HG02943 (cell line): ENCODE results near the gene SLC9A3.

Source experiments
- ATAC-seq: cut with Tn5 transposase; IDR thresholded peaks from one replicate; pipeline ENCODE4 v1.9.1; 2021; ENCODE audit warnings: mild to moderate bottlenecking, low read depth, moderate library complexity; ENCODE audit not compliant: unreplicated experiment

SLC9A3 gene

GRCh38 chr5:539469-540070 lies 15.3 kb upstream of the SLC9A3 start:
- no peak for ATAC-seq

DNA sequence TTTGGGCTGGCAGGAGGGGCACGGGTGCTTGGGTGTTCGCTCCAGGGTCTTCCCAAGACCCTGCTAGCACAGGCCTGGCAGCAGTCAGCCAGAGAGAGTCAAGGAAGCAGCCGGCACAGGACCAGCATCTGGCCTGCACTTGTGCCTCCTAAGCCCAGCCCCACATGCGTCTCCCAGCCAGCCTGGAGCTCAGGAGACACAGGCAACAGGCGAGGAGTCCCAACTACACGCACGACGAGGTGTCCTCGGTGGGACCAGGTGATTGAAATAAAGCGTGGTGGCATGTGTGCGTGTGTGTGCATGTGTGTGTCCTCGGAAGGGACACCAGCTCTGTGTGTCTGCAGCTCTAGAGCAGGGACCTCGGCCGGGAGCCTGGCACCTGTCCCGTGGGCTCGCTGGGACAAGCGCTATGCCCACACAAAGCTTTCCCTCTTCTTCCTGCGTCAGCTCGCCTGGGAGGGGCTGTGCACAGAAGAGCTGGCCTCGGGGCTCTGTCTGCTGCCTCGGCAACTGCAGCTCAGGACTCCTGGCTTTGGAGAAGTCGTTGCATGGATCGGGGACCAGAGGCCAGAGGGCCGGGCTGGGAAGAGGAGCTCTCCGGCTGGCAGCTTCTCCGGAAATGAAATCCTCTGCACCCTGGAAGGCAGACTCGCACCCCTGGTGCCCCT lies 14.7 kb upstream of the SLC9A3 start:
- no peak for ATAC-seq

DNA sequence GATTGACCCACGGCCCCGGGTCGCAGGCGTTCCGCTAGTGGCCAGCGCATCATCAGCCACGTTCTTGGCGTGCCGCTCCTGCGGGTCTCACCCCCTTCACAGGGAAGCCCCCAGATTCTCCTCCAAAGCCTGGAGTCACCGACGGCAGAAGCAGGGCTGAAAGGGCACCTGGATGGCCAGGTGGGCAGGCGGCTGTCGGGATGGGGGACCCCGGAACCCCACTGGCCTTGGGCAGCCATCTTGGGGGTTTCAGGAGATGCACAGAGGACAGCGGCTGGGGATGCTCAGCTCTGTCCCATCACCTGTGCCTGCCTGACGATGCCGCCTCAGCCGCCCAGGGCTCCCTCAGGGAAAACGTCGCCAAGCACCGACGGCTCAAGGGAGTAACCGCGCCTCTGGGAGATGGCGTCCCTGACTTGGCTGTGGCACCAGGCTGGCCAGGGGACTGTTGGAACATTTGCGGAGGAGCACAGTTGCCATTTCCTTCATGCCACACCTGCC lies 14.1 kb upstream of the SLC9A3 start:
- no peak for ATAC-seq

GRCh38 chr5:537621-538071 lies 13.4 kb upstream of the SLC9A3 start:
- no peak for ATAC-seq

GRCh38 chr5:537098-537497 lies 12.8 kb upstream of the SLC9A3 start:
- no peak for ATAC-seq

GRCh38 chr5:535846-536698 lies 11.8 kb upstream of the SLC9A3 start:
- ATAC-seq = no peak

DNA sequence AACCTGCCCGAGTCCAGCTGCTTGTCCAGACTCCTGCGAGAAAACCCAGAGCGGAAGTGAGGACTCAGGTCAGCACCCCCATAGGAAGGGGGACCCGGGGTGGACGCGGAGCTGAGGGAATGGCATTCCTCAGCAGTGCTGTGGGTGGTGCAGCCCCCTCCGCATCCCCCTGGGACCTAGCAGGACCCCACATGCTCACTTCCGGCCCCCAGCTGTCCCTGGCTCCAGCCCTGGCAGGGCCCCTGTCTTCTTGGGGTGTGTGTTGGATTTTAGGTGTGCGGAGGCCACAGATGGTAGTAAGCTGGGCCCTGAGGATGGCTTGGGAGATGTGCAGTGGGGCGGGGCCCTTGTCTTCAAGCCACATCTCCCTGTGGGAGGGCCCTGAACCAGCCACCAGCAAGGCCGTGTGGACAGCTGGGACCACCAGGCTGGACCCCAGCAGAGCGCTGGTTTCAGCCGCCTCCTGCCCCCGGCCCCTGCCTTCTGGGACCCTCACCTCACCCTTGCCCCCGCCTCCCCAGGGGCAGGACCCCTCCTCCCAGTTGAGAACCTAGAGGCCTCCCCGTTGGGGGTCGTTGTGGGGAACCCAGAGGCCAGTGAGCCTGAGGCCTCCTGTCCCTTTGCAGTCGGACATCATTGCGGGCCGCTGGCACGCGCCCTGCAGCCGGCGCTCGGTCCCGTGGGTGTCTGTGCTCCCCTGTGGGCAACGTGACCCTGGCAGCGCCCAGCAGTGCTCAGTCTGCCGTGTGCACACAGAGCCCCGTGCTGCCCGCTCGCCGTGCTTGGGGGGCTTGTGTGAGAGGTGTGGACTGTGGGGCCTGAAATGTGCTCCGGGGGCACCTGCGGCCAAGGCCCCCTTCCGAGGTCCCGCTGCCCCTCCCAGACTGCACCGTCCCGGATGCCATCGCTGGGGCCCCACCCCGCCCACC lies 10.8 kb upstream of the SLC9A3 start:
- ATAC-seq = no peak

- no peak for ATAC-seq
These were observed 9.9 kb upstream of the SLC9A3 start for GRCh38 chr5:533955-534742.

GRCh38 chr5:533243-533954 lies 9.2 kb upstream of the SLC9A3 start:
- ATAC-seq = no peak

DNA sequence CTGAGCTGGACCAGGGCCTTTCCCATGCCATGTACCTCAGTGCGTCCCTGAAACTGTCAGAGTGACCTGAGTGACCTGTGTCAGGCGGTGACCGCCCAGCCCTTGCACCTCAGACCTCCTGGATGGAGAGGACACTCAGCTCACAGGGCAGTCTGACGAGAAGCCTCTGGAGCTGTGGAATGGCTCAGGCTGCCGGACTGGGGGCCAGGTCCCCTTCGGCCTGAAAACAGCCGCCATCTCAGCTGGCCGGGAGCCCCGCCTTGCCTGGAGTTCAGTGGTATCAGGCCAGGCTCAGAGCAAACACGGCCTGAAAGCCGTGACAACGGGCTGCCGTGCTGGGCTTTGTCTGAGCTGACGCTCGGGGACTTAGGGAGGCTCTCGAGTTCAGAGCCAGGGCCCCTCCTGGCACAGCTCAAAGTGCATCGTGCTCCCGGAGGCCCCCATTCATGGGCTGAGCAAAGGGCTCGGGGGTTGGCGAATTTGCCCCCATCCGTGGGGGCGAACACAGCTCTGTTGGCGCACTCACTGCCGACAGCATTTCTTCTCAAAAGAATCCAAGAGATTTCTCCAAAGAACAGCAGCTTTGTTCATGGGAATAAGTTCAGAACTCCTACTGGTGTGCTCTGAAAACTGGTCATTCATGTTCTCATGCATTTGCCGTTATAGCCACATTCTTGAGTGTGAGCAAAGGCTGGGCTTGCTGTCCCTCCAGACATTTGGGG lies 8.4 kb upstream of the SLC9A3 start:
- no peak for ATAC-seq

DNA sequence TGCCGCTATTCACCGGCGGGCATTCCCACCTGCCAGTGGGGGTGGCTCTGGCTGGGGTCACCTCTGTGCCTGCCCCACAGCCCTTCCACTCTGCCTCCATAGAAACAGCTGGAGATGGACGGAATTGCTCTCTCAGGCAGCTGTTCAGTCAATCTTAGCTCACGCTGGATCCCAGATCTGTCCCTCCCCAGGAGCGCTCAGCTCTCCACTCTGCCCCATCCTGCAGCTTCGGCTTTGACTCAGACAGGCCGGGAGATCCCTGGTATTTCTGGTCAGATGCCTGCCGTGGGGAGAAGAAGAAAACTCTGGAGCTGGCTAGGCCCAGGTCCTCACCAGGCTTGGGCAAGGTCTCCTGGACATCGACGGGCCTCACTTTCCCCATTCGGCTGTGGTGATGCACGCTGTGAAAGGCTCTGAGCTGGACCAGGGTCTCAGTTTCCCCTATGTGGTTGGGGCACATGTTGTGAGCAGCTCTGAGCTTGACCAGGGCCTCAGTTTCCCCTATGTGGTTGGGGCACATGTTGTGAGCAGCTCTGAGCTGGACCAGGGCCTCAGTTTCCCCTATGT lies 7.6 kb upstream of the SLC9A3 start:
- no peak for ATAC-seq

- no peak for ATAC-seq
These were observed 7.0 kb upstream of the SLC9A3 start for GRCh38 chr5:531101-531748.

- ATAC-seq = no peak
These were observed 6.0 kb upstream of the SLC9A3 start for GRCh38 chr5:530001-530955.

DNA sequence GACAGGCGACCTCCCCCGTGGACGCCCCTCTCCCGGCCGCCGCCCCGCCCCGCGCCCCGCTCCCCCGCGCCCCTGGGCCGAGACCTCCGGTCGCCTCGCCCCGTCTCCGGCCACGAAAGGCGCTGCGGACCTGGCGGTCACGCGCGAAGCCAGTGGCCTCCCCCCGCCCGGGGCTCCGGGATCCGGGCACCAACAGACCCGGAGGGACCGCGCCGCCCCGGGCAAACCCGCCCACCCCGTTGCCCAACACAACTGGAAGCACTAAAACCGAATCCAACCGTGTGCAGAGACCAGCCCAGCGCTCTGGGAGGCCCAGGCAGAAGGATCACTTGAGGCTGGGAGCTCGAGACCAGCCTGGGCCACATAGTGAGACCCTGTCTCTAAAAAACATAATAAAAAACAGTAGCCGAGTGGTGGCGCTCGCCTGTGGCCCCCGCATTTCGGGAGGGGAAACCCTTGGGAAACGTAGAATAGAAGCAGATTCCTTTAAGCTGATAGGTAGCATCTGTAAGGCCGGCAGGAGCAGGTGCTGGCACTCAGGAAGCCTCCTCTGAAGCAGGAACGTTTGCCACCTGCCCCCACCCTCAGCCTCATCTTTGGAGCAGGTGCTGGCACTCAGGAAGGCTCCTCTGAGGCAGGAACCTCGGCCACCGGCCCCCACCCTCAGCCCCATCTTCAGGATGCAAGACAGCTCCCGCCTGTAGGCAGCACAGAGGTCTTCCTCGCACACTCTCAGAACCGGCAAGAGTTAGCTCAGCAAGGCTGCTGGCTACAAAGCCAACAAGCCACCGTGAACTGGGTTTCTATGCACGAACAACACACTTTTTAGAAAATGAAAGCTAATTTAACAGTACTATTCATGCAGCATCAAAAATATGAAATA lies 4.6 kb upstream of the SLC9A3 start:
- no peak for ATAC-seq
